IPS-20b (cell line): Measurements from ENCODE around the gene STARD7.
A peak's percentile ranks its signal among the peaks of the same experiment; 100 is the strongest.
"Not testable (repeated sequence)": the region's sequence is repeated elsewhere in the genome, so short reads cannot be mapped to it uniquely, and the experiment has no call there.

Experiments
- H3K27ac ChIP-seq: one replicate; pipeline ENCODE4 v1.5.1; 2013; ENCODE audit warnings: low read length
- H3K27me3 ChIP-seq: 2 replicates; pipeline ENCODE4 v1.6.1; 2013; ENCODE audit warnings: mild to moderate bottlenecking, low read length, inconsistent platforms; ENCODE audit not compliant: insufficient read depth
- H3K36me3 ChIP-seq: 2 replicates; pipeline ENCODE4 v1.6.1; 2013; ENCODE audit warnings: low read depth, mild to moderate bottlenecking, inconsistent platforms, low read length, moderate library complexity; ENCODE audit not compliant: insufficient read depth
- H3K4me1 ChIP-seq: 2 replicates; pipeline ENCODE4 v1.6.1; 2013; ENCODE audit warnings: mild to moderate bottlenecking, control low read depth, inconsistent platforms, low read length, moderate library complexity; ENCODE audit not compliant: insufficient read depth
- H3K4me3 ChIP-seq: 2 replicates; pipeline ENCODE4 v1.5.1; 2013; ENCODE audit warnings: mild to moderate bottlenecking, low read length, inconsistent platforms
- H3K9ac ChIP-seq: 2 replicates; pipeline ENCODE4 v1.6.1; 2013; ENCODE audit warnings: low read depth, mild to moderate bottlenecking, inconsistent platforms, low read length, moderate library complexity
- H3K9me3 ChIP-seq: 2 replicates; pipeline ENCODE4 v1.6.1; 2013; ENCODE audit warnings: mild to moderate bottlenecking, low read depth, low read length, inconsistent platforms; ENCODE audit not compliant: insufficient read depth

The STARD7 gene

GRCh38 chr2:96233436-96233835 lies 24.8 kb upstream of the STARD7 start:
- H3K9ac ChIP-seq, result no peak overlapping the region
- no peaks in the 10 kb centered on the region for H3K4me1 ChIP-seq
- no peaks in the 10 kb centered on the region for H3K36me3 ChIP-seq
- no peaks in the 10 kb centered on the region for H3K27me3 ChIP-seq
- no peak overlapping the region for H3K27ac ChIP-seq
- no peak overlapping the region for H3K4me3 ChIP-seq
- H3K9me3 ChIP-seq, result no peaks in the 10 kb centered on the region

DNA sequence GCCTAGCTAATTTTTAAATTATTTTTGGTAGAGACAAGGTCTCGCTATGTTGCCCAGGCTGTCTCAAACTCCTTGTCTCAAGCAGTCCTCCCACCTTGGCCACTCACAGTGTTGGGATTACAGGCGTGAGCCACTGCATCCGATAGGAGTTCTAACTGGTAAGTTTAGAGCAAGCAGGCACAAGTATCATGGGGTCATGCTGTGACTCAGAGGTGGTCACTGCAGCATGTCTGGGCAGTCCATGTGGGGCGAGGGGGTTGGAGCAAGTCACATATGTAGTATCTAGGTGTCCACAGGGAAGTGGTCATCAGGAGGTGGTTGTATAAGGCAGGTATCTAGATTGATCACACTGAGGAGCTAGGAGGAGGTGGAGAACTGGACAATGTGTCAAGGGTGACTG lies 22.7 kb upstream of the STARD7 start:
- Histone ChIP-seq H3K4me3 (no peak overlapping the region), H3K4me1 (no peaks in the 10 kb centered on the region), H3K9ac (no peak overlapping the region)

DNA sequence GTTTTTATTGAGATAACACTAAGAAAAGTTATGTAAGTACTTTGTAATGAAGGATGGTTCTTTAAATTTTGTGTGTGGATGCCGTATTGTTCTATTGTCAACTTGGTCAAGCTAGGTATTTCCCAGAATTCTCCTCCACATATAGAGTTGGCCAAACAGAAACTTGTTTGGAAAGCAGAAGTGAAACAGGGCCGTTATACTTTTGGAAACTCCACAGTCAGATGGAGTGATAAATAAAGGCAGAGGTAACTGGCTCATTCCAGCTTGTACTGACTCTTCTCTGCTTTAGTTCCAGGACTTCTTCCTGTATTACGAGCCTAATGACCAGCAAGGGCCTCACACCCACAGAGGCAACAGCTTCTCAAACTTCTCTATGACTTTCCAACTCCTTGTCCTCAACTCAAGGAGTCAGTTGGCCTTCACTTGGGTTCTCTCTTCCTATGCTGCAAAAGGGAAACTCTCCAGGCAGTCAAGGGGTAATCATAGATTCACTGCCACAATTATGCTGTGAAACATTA lies 16.4 kb upstream of the STARD7 start:
- no peaks in the 10 kb centered on the region for H3K27me3 ChIP-seq
- no peaks in the 10 kb centered on the region for H3K4me1 ChIP-seq
- H3K4me3 ChIP-seq, result no peak overlapping the region
- H3K36me3 ChIP-seq, result no peaks in the 10 kb centered on the region
- H3K9ac ChIP-seq, result no peak overlapping the region
- no peaks in the 10 kb centered on the region for H3K9me3 ChIP-seq
- no peak overlapping the region for H3K27ac ChIP-seq

More for the DNA sequence above, 22.7 kb upstream of the STARD7 start:
- no peaks in the 10 kb centered on the region for H3K36me3 ChIP-seq
- H3K9me3 ChIP-seq, result no peaks in the 10 kb centered on the region
- no peaks in the 10 kb centered on the region for H3K27me3 ChIP-seq
- H3K27ac ChIP-seq, result no peak overlapping the region

DNA sequence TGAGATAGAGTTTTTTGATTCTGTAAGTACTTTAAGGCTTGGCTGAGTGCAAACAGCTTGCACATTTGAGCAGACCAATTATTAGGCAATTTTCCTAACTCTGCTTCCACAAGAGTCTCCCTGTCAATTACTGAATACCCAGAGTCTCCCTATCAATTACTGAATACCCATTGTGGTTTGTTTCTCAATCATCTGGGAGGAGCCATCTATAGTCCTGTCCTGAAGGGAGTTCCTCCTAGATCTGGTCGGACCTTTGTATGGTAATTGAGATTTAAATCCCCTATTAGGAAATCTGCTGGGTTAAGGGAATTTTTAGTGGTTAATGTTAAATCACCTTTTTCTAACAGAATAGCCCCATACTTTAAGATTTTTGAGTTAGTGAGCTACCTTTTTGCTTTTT lies 12.5 kb upstream of the STARD7 start:
- H3K9ac ChIP-seq, H3K27ac ChIP-seq, H3K4me3 ChIP-seq, H3K27me3 ChIP-seq, H3K9me3 ChIP-seq, H3K36me3 ChIP-seq, H3K4me1 ChIP-seq: not testable (repeated sequence)

- not testable (repeated sequence) for H3K4me1 ChIP-seq, H3K4me3 ChIP-seq, H3K27ac ChIP-seq, H3K9me3 ChIP-seq, H3K36me3 ChIP-seq, H3K27me3 ChIP-seq, H3K9ac ChIP-seq
Measured at GRCh38 chr2:96219959-96220358, 11.3 kb upstream of the STARD7 start.

GRCh38 chr2:96218508-96219131 lies 10.0 kb upstream of the STARD7 start:
- H3K9me3 ChIP-seq, result no peaks in the 10 kb centered on the region
- no peaks in the 10 kb centered on the region for H3K36me3 ChIP-seq
- no peak overlapping the region for H3K4me3 ChIP-seq
- H3K27me3 ChIP-seq, result no peaks in the 10 kb centered on the region
- no peak overlapping the region for H3K9ac ChIP-seq
- H3K4me1 ChIP-seq, result no peaks in the 10 kb centered on the region
- H3K27ac ChIP-seq, result no peak overlapping the region

DNA sequence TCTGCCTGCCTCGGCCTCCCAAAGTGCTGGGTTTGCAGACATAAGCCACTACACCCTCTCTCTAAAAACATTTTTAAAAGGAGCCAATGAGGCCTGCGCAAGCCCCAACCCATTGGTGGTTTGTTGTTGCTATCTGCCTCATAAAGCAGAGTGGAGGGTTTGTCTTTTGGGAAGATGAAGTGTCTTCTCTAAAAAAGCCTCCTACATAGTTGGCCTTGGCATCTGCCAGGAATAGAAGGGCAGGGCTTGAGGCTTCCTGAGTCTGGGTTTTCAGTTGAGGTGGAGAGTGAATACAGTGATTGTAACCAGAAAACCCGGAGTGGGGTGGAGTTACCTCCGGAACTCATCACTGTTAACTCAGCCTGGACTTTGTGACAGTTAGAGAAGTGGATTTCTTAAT lies 5.9 kb upstream of the STARD7 start:
- H3K27ac ChIP-seq, result no peak overlapping the region
- no peaks in the 10 kb centered on the region for H3K9me3 ChIP-seq
- H3K4me1 ChIP-seq, result no peaks in the 10 kb centered on the region; the same call in 1 of the 2 replicates
- no peaks in the 10 kb centered on the region for H3K27me3 ChIP-seq
- no peak overlapping the region for H3K4me3 ChIP-seq
- H3K9ac ChIP-seq, result no peak overlapping the region
- H3K36me3 ChIP-seq, result no peaks in the 10 kb centered on the region

- H3K9ac ChIP-seq, result no peak overlapping the region
- peaks cover 2% of the 10 kb centered on the region; the same call in 1 of the 2 replicates for H3K4me1 ChIP-seq
- H3K9me3 ChIP-seq, result no peaks in the 10 kb centered on the region
- no peaks in the 10 kb centered on the region for H3K36me3 ChIP-seq
- no peaks in the 10 kb centered on the region for H3K27me3 ChIP-seq
- H3K4me3 ChIP-seq, result no peak overlapping the region
- H3K27ac ChIP-seq, result no peak overlapping the region
Measured at GRCh38 chr2:96213379-96213778, 4.8 kb upstream of the STARD7 start.

GRCh38 chr2:96212339-96212738 lies 3.7 kb upstream of the STARD7 start:
- Histone ChIP-seq H3K4me3 (no peak overlapping the region), H3K27ac (no peak overlapping the region), H3K9ac (no peak overlapping the region), H3K27me3 (no peaks in the 10 kb centered on the region), H3K36me3 (no peaks in the 10 kb centered on the region), H3K4me1 (peaks cover 4% of the 10 kb centered on the region), H3K9me3 (no peaks in the 10 kb centered on the region)

DNA sequence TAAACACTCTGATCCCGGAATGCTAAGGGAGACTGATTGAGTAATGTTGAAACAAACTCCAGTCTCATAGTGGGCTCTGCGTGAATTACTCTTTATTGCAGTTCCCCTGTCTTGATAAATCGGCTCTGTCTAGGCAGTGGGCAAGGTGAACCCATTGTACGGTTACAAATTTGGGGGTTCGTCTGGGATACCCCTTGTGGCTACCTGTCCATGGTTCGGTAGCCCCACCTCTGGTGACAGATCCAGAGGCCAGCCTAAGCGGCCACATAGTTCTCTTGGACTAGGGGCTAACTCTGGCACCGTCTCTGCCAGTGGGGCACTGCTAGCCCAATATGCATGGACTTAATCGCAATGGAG lies 1.1 kb upstream of the STARD7 start:
- Histone ChIP-seq H3K36me3 (no peaks in the 10 kb centered on the region; the same call in 1 of the 2 replicates), H3K9me3 (no peaks in the 10 kb centered on the region), H3K4me3 (peak overlapping the region; percentile 93), H3K9ac (peak overlapping the region; percentile 95; the same call in 1 of the 2 replicates), H3K4me1 (peaks cover 15% of the 10 kb centered on the region), H3K27ac (peak overlapping the region; percentile 72), H3K27me3 (no peaks in the 10 kb centered on the region)

GRCh38 chr2:96209011-96209728 lies 543 bp upstream of the STARD7 start:
- no peaks in the 10 kb centered on the region; the same call in 1 of the 2 replicates for H3K36me3 ChIP-seq
- H3K27ac ChIP-seq, result peak overlapping the region; percentile 72
- no peaks in the 10 kb centered on the region for H3K9me3 ChIP-seq
- H3K4me1 ChIP-seq, result peaks cover 15% of the 10 kb centered on the region
- H3K4me3 ChIP-seq, result peak overlapping the region; percentile 93
- peak overlapping the region; percentile 95 for H3K9ac ChIP-seq
- no peaks in the 10 kb centered on the region for H3K27me3 ChIP-seq

GRCh38 chr2:96207774-96208142 lies 869 bp downstream of the STARD7 start:
- peaks cover 3% of the 10 kb centered on the region for H3K36me3 ChIP-seq
- H3K27ac ChIP-seq, result no peak overlapping the region
- peak overlapping the region; percentile 93 for H3K4me3 ChIP-seq
- H3K27me3 ChIP-seq, result no peaks in the 10 kb centered on the region
- H3K4me1 ChIP-seq, result peaks cover 15% of the 10 kb centered on the region
- no peaks in the 10 kb centered on the region for H3K9me3 ChIP-seq
- H3K9ac ChIP-seq, result peak overlapping the region; percentile 95
